ENCODE results near the gene ANXA6.

Gene ANXA6

GRCh38 chr5:151060742-151061141, 96.8 kb downstream of the ANXA6 start:
- no peak for DNase-seq

- peak; percentile 49 for DNase-seq
These were observed 98.6 kb downstream of the ANXA6 start for GRCh38 chr5:151058891-151059489.

- DNase-seq = no peak
These were observed 99.3 kb downstream of the ANXA6 start for GRCh38 chr5:151058301-151058700.

GRCh38 chr5:151056379-151057325, 100.9 kb downstream of the ANXA6 start:
- DNase-seq = no peak

GRCh38 chr5:151055336-151055735, 102.2 kb downstream of the ANXA6 start:
- DNase-seq = no peak

- DNase-seq = no peak
These were observed 102.9 kb downstream of the ANXA6 start for GRCh38 chr5:151054709-151055108.

- no peak for DNase-seq
These were observed 103.7 kb downstream of the ANXA6 start for GRCh38 chr5:151053796-151054462.

GRCh38 chr5:151052836-151053235, 104.7 kb downstream of the ANXA6 start:
- no peak for DNase-seq

- no peak for DNase-seq
These were observed 105.5 kb downstream of the ANXA6 start for GRCh38 chr5:151051931-151052608.

GRCh38 chr5:151051066-151051930, 106.3 kb downstream of the ANXA6 start:
- DNase-seq = peak; percentile 94

Measured in hematopoietic multipotent progenitor cell treated with erythropoietin and hydrocortisone succinate and interleukin-3 and kit ligand, for 6 days (in vitro differentiated cells).